ENCODE results near the gene PET100.
A peak's percentile ranks its signal among the peaks of the same experiment; 100 is the strongest.

Gene PET100, protein sequence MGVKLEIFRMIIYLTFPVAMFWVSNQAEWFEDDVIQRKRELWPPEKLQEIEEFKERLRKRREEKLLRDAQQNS

DNA sequence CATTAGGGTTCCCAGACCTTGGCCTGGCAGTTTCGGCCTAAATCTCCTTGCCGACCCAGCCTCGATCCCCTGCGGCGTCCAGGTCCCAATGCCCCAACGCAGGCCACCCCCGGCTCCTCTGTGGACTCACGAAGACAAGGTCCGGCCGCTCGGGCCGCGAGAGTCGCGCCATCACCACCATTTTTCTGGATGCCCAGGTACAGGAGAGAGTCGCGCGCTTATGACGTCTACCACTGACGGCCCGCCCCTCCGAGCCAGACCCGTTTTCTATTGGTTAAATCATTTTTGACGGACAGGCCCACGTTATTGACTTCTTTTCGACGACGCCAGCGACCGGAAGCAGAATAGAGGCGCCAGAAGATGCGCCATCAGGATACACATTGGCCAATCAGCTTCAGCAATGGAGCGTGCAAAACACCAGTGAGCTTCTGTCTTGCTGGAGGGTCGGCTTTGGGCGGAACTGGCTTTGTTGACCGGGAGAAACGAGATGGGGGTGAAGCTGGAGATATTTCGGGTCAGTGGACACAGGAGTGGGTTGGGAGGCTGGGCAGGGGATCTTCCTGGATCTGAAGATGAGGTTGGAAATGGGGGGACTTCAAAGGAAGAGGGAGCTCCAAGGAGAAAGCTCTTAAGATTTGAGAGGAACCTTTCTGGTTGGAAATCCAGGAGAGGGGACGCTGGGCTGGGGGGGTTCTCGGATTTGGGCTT, at the start of gene PET100, which contains the start of gene XAB2:
Gene PET100 (plus strand): TSS at position 447 of the 708 bp plus-strand sequence. CDS start 41 bp downstream, at position 488.
Gene XAB2 (minus strand): TSS at position 199 of the 708 bp plus-strand sequence. CDS start 18 bp downstream, at position 181.
- DNase-seq = peak; percentile 99

DNA sequence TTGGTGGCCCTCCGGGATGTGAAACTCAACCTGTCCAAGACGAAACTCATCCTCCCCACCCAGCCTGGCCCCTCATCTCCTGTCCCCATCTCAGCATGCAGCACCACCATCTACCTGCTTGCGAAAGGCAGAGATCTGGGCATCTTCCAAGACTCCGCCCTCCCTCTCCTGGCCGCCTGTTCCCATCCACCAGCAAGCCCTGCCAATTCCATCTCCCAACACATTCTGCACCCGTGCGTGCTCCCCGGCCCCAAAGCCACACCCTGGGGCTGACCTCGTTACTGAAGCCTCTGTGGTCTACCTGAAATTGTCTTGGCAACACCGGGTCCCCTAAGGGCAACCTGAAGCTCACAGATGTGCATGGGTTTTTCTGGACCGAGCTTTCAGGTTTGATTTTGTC, 47.1 kb upstream of the PET100 start:
- no peak for DNase-seq

DNA sequence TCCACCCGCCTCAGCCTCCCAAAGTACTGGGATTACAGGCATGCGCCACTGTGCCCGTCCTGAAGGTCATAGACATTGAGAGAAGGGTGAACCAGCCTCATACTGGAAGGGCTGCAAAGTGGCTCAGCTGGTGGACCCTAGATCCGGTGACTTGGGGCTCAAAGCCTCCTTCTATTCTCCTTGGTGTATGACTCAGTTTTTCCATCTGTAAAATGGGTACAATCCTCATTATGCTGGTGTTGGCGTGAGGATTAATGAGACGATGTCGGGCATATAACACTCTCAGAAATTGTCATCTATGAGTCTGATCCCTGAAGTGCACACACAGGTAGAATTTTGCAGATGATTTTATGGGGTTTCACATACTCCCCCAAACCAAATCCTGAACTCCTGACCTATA, 39.8 kb upstream of the PET100 start:
- no peak for DNase-seq

DNA sequence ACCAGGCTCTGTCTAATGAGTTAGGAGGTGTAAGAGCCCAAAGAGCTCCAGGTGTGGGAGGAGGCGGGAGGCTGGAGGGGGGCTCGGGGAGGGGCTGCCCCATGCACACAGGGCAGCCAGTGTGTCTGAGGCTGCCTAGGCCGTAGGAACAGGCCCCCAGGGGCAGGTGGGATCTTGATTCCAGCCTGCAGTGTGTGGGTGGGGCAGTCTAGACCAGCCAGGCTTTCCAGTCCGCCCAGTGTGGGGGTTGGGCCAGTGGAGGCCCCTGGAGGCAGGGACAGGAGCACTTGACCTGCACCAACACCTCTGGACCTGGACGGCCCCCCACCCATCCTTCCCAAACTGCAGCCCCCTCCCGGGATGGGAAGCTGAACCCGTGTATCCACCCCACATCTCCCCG, 39.3 kb upstream of the PET100 start:
- no peak for DNase-seq

DNA sequence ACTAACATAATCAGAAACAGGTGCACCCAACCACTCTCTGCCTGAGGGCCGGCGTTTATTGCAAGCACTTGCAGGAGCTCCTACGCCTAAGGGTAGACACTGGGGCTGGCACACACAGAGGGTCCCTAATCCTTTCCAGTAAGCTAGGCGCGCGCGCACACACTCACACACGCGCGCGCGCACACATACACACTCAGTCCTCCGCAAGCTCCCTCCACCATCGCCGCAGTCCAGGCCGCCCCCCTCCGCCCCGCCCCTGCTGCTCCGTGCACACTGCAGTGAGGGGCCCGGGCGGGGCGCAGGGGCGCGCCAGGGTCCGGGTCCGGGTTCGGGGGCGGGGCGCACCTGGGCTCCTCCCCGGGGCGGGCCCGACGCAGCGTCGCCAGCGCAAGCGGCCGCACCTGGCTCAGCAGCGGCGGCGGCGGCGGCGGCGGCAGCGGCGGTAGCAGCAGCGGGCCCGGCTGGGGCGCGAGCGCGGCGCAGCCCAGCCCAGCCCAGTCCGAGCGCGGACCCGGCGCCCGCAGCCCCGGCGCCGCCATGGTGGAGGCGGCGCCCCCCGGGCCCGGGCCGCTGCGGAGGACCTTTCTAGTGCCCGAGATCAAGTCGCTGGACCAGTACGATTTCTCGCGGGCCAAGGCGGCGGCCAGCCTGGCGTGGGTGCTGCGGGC, 34.0 kb upstream of the PET100 start, which contains the start of gene CAMSAP3:
Gene CAMSAP3 (plus strand): TSS at position 398 of the 668 bp plus-strand sequence. CDS start 140 bp downstream, at position 538.
- peak; percentile 40 for DNase-seq

DNA sequence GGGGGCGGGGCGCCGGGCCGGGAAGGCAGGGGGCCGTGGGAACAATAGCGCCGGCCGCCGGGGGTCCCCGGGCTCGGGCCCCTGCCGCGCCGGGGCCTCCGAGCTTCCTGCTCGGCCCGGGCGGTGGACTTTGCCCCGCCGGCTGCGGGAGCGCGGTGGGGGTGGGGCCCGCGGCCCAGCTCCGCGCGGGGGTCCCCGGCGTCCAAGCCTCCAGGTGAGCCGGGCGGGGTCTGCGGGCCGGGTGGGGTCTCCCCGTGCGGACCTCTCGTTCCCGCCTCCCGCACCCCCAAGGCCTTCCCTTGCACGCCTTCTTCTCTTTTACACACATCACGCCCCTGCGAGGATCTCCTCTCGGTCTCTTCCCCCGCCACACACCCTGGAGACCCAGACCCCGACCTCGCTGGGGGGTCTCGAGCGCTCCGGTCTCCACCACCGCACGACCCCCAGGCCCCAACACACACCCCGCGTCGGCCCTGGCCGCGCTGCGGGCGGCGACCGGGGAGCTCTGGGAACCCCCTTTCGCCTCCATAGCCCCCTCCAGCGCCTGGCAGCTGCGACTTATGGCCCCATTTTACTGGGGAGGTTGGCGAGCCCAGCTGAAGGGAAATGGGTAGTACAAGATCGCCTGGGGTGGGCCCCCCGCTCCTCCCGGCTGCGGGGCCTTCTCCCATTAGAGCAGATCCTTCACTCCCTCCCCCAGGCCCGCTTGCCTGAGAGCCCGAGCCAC, 33.2 kb upstream of the PET100 start:
- DNase-seq = no peak

DNA sequence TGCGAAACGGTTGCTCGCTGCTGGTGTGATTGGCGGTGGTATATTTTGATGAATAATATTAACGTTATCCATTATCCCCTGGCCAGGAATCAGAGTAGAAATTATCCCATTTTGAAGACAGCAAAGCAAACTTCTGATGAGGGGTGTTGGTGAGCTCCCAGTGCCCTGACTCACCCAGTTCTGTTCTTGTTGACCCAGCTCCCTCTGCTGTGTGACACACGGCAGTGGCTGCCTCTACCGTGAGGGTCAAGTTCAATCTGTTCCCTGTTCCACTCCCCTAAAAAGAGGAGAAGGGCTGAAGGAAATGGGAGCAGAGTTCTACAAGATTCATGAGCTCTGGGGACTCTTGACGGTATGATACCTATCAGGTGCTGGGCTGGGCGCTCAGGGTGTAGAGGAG, 31.9 kb upstream of the PET100 start:
- no peak for DNase-seq

DNA sequence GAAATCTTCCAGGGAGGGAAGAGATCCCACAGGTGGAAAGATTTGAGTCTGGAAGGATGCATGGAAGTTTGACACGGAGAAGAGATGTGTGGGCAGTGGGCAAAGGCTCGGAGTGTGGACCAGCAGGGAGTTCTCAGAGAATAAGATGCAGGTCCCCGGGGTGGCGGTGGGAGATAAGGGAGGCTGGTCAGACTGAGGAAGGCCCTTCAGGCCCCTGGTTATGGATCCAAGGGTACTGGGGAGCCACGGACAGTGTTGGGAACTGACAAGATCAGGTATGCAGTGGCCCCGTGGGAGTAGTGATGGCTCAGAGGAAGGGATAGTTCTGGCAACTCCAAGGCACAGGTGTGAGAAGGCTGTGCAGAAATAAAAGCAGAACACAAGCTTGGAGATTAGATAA, 31.4 kb upstream of the PET100 start:
- DNase-seq = no peak

DNA sequence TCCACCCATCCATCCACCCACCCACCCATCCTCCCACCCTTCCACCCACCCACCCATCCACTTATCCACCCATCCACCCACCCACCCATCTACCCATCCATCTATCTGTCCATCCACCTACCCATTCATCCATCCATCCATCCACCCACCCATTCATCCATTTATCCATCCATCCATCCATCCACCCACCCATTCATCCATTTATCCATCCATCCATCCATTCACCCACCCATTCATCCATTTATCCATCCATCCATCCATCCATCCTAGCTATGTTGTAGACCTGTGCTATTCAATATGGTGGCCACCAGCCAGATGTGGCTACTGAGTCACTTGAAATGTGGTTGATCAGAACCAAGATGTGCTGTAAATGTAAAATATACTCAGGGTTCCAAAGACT, 28.9 kb upstream of the PET100 start:
- DNase-seq = no peak

DNA sequence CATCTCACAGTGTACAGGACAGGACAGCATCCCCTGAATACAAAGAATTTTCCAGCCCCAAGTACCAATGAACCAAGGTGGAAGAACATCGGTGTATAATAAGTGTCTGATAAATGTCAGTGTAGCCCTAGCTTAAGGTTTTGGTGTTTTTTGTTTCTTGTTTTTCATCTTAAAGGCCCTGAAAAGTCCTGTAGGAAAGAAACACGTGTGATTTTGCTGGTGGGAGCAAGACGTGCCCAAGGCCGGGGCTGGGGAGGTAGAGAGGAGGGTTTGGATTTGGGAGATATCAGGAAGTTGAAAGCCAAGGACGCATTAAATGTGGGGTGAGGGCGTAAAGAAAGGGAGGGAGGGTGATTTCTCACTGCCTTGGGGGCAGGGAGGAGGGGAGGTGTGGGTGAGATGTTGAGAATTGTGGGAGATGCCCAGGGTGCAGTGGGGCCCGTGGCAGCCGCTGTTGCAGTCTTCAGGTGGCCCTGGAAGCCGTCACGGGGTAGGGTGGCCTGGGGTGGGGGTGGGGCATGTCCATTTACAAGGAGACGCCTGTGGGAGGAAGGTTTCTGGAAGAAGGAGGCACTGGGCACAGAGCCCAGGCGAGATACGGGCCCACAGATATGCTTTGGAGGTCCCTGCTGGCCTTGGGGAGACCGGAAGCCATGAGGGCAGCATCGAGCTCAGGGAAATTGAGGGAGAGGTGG, 27.2 kb upstream of the PET100 start:
- no peak for DNase-seq

DNA sequence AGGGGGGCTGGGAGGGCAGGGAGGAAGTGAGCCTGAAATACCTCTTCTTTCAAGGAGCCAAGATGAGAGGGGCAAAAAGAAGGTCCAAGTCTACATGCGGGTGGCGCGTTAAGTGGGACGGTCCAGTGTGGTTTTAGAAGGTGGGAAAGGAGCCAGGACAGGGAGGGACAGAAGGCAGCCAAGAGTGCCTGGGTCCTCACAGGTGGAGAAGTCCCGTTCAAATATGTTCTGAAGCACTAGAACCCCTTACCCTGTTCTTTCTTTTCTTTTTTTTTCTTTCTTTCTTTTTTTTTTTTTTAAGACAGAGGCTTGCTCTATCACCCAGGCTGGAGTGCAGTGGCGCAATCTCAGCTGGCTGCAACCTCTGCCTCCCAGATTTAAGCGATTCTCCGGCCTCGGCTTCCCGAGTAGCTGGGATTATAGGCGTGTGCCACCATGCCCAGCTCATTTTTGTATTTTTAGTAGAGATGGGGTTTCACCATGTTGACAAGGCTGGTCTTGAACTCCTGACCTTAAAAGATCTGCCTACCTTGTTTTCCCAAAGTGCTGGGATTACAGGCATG, 26.6 kb upstream of the PET100 start:
- no peak for DNase-seq

DNA sequence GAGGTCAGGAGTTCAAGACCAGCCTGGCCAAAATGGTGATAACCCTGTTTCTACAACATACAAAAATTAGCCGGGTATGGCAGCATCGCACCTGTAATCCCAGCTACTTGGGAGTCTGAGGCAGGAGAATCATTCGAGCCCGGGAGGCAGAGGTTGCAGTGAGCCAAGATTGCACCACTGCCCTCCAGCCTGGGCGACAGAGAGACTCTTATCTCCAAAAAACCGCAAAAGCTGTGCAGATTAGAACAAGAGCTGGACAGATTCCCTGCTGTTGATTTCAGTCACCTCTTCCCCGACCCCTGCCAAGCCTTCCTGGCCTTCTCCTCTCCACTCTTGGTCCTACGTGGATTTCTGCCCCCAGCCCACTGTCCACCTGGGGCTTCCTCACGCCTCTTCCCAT, 25.7 kb upstream of the PET100 start:
- no peak for DNase-seq

DNA sequence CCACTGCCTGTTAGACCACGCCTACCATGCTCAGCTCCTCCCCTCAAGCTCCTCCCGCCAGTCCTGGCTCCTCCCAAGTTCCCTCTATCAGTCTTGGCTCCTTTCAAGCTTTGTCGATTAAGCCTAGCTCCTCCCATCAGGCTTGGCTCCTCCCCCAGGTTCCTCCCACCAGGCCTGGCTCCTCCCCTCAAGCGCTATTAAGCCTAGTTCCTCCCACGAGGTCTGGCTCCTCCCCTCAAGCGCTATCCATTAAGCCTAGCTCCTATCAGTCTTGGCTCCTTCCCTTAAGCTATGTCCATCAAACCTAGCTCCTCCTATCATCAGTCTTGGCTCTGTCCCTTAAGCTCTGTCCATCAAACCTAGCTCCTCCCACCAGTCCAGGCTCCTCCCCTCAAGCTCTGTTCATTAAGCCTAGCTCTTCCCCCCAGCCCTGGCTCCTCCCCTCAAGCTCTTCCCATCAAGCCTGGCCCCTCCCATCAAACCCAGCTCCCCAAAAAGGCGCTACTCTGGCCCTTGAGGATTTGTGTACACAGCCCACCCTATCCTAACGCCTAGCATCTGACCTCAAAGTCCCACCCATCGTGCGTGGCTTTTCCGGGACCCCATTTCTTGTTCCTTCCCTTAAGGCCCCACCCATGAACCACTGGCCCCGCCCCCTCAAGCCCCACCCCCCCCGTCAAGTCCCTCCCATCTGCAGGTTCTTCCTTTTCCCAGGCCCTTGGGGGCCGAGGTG, 23.9 kb upstream of the PET100 start:
- DNase-seq = peak; percentile 29

DNA sequence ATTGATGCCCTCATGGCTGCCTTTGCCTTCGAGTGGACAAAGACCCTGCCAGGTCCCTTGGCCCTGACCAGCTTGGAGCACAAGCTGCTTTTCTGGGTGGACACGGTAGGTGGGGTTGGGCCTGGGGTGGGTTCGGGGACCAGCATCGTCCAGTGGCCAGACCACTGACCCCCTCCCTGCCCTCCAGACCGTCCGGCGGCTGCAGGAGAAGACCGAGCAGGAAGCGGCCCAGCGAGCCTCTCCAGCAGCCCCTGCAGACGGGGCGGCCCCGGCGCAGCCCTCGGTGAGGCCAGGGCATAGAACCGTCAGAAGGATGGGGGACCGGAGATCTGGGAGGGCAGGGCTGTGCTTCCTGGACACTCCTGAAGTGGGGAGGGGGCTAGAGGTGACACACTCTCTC, 23.3 kb upstream of the PET100 start:
- no peak for DNase-seq

DNA sequence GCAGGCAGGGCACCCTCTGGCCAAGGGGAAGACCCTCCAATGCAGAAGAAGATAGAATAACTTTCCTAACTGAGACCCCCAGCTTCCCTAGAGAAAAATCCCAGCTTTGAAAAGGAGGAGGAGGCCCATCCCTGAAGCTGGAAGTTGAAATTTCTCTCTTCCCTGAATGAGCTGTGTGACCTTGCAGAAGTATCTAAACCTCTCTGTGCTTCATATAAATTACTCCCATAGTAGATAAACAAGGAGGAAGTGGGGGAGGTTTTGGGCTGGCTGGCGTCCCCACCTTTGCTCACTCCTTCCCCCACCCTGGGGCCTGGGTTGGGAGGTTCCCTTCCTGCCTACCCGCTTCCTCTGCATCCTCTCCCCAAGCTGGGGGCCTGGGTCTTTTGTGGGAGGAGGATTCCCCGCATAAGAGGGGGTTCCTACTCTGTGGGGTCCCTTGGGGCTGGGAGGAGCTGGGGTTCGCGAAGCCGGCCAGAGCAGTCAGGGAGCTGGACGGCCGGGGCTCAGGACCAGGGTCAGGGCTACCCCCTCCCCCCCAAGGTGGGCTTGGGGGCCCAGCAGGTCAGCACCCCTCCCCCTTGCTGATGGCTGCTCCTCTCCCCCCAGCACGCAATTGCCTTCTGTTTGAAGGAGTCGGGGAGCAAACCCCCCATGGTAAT, 22.2 kb upstream of the PET100 start:
- DNase-seq = no peak

DNA sequence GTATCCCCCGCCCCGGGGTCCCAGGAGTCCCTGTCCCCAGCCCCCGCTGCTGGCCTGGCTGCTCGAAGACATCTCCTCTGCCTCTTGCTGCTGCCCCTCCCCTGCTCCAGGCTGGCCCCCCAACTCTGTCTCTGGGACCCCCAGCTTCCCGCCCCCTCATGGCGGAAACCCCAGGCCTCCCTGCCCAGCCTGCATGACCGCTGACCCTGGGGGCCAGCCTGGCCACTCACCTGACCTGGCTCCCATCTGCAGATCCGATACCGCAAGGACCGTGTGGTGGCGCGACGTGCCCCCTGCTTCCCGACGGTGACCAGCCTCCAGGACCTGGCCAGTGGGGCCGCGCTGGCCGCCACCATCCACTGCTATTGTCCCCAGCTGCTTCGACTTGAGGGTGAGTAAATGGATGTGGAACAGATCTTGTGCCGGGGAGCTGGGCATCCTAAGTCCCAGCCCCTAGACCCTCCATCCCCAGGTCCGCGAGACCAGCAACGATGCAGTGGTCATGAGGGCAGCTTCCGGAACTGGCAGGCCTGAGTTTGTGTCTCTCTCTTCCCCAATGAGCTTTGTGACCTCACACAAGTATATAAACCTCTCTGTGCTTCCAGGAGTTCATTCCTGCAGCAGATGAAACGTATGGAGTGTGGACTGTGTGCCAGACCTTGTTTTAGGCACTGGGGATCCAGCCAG, 21.6 kb upstream of the PET100 start:
- DNase-seq = no peak

DNA sequence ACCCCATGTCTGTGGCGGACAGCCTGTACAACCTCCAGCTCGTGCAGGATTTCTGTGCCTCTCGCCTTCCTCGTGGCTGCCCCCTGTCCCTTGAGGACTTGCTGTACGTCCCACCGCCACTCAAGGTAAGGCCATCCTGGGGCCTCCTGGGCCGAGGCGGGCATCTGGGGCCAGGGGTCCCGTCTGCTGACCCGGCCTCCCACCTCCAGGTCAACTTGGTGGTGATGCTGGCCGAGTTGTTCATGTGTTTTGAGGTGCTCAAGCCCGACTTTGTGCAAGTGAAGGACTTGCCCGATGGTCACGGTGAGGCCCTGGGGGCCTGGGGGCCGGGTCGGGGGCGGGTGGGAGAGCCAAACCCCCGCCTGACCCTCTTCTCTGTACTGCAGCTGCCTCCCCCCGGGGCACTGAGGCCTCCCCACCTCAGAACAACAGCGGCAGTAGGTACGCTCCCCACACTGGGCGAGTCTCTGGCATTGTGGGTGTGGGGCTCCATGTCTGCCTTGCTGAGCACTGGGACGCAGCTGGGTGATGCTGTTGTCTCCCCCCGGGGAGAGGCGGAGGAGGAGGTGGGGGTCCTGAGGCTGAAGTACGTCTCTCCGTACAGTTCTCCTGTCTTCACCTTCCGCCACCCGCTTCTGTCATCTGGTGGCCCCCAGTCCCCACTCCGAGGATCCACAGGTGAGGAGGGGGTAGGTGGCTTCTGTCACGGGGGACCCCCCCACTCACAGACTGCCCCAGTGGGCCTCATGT, 18.9 kb upstream of the PET100 start:
- no peak for DNase-seq

DNA sequence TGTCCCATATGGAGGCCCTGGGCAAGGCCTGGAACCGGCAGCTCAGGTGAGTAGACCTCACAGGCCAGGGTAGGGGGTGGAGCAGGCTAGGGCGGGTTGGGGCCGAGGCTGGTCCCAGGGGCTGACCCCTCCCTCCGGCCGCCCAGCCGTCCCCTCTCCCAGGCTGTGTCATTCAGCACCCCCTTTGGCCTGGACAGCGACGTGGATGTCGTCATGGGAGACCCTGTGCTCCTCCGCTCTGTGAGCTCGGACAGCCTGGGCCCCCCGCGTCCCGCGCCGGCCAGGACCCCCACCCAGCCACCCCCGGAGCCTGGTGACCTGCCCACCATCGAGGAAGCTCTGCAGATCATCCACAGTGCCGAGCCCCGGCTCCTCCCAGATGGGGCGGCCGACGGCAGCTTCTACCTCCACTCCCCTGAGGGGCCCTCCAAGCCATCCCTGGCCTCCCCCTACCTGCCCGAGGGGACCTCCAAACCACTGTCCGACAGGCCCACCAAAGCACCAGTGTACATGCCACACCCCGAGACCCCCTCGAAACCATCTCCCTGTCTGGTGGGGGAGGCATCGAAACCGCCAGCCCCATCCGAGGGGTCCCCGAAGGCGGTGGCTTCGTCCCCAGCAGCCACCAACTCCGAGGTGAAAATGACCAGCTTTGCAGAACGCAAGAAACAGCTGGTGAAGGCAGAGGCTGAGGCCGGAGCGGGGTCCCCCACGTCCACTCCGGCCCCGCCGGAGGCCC, 17.9 kb upstream of the PET100 start:
- no peak for DNase-seq
